Esophagus squamous epithelium (tissue), 5 donors: ENCODE measurements around the gene SPRR2F. TPM values are rescaled to one million over a fixed set of nuclear protein-coding genes. Genes with fewer than 3 reads are reported as not detected.

ENCODE experiments used
- DNase-seq: peaks from one replicate; lab custom pipeline; 2025; lab: John Stamatoyannopoulos, UW
- H3K27ac ChIP-seq, 4 donors: fragments of 200-600 bp; sonication (generic); one replicate each; pipeline ENCODE4 v1.5.1; 2016 to 2019; ENCODE audit warnings: mild to moderate bottlenecking in 1 of 4
- H3K27me3 ChIP-seq, 4 donors: fragments of 200-600 bp; sonication (generic); 1 replicate in 3 of 4; 2 replicates in 1 of 4; pipeline versions ENCODE4 v1.5.1 to v1.6.0; 2017 to 2021; ENCODE audit warnings: antibody characterized with exemption in 1 of 4
- H3K36me3 ChIP-seq, 3 donors: fragments of 200-600 bp; sonication (generic); one replicate each; pipeline ENCODE4 v1.5.1; 2016 to 2019
- H3K4me1 ChIP-seq, 3 donors: fragments of 200-600 bp; sonication (generic); one replicate each; pipeline ENCODE4 v1.5.1; 2017 to 2019
- H3K4me3 ChIP-seq, 4 donors: fragments of 200-600 bp; sonication (generic); 1 replicate in 3 of 4; 2 replicates in 1 of 4; pipeline ENCODE4 v1.5.1; 2016 to 2019; ENCODE audit warnings: mild to moderate bottlenecking in 2 of 4, moderate library complexity in 1 of 4
- H3K9me3 ChIP-seq, 3 donors: fragments of 200-600 bp; sonication (generic); one replicate each; pipeline ENCODE4 v1.5.1; 2016 to 2019
- CTCF ChIP-seq, 6 experiments: fragments of 450-650 bp in 4 of 6; fragments of 200-600 bp in 2 of 6; sonication (generic) in 2 of 6; IDR thresholded peaks; one replicate each; pipeline ENCODE4 v1.5.1; 2016 to 2019; ENCODE audit warnings: antibody characterized with exemption in 6 of 6, mild to moderate bottlenecking in 4 of 6, moderate library complexity in 4 of 6
- POLR2A ChIP-seq, 4 donors: fragments of 450-650 bp; IDR thresholded peaks; one replicate each; pipeline ENCODE4 v1.6.1; 2017; ENCODE audit warnings: antibody characterized with exemption in 4 of 4, mild to moderate bottlenecking in 4 of 4, moderate library complexity in 3 of 4
- WGBS, 2 donors: methylation state at CpG; one replicate each; pipeline ENCODE4 v1.1.5; 2018; 5-methylcytosine and 5-hydroxymethylcytosine counted together
- intact Hi-C: fragments of 100-400 bp; cut with DNase I; formaldehyde crosslinking; loops from one replicate; pipeline ENCODE4 v1.15.0; 2022
- small RNA-seq, 4 donors: library from RNA; depleted of rRNA; stranded (forward); fragments of <200 nt; gene quantifications; one replicate each; pipeline ENCODE3, GENCODE V24; 2016
- total RNA-seq, 4 donors: library from RNA; depleted of rRNA; stranded (reverse); fragments of >200 nt; gene quantifications; one replicate each; pipeline ENCODE4 v1.1.0, GENCODE V29; 2016
- donor health status: DM: yes; HTN: yes; CAD: no.

Gene SPRR2F
- total RNA-seq, 4 donors from 2014 or later, result 0.76 to 1,391 (median 149) TPM

GRCh38 chr1:153072806-153073726 lies 40.2 kb downstream of the SPRR2F start:
- intact Hi-C loops, result no loop called here
- WGBS, 2 donors, result 71 to 77% methylated on average over 4 to 5 of the region's 5 CpGs
- no peak for TF ChIP-seq CTCF (IDR thresholded peaks at IDR 0.05)
- TF ChIP-seq POLR2A (IDR thresholded peaks at IDR 0.05), result no peak
- Histone ChIP-seq H3K4me1 (peaks cover 0 to 4% (median 0%) of the 10 kb centered on the region in 3 donors), H3K4me3 (no peak overlapping the region), H3K36me3 (no peaks in the 10 kb centered on the region), H3K9me3 (no peaks in the 10 kb centered on the region), H3K27ac (no peak overlapping the region), H3K27me3 (no peaks in the 10 kb centered on the region)
- DNase-seq, result no peak

- Histone ChIP-seq H3K4me3 (no peak within 1 kb of the TSS), H3K4me1 (peaks cover 0 to 4% (median 0%) of the 10 kb centered on the region in 3 donors), H3K9me3 (no peaks in the 10 kb centered on the region), H3K36me3 (no peaks in the 10 kb centered on the region), H3K27me3 (no peaks in the 10 kb centered on the region), H3K27ac (no peak within 1 kb of the TSS)
- WGBS, 2 donors, result 48 to 61% methylated on average over 2 of the region's 2 CpGs
- intact Hi-C loops, result no loop called here
- no peak for DNase-seq
- TF ChIP-seq CTCF (IDR thresholded peaks at IDR 0.05) (no peak), POLR2A (IDR thresholded peaks at IDR 0.05) (no peak)
Measured at GRCh38 chr1:153071511-153071910, 41.8 kb downstream of the SPRR2F start, which contains the start of gene SPRR2B. Gene SPRR2B (minus strand): TSS chr1:153071611. CDS start chr1:153070839, 772 bp downstream.

- no peaks in the 10 kb centered on the region for H3K27me3 ChIP-seq
- 72 to 80% methylated on average over 2 of the region's 2 CpGs for WGBS, 2 donors
Measured at GRCh38 chr1:153070243-153070642, 43.1 kb downstream of the SPRR2F start.

More at GRCh38 chr1:153070243-153070642, 43.1 kb downstream of the SPRR2F start:
- Histone ChIP-seq H3K36me3 (no peaks in the 10 kb centered on the region), H3K27ac (no peak overlapping the region), H3K4me1 (peaks cover 0 to 4% (median 0%) of the 10 kb centered on the region in 3 donors), H3K4me3 (no peak overlapping the region), H3K9me3 (no peaks in the 10 kb centered on the region)
- intact Hi-C loops, result no loop called here
- no peak for TF ChIP-seq POLR2A (IDR thresholded peaks at IDR 0.05)
- peak in 1 of 6 experiments; percentile 13 for TF ChIP-seq CTCF (IDR thresholded peaks at IDR 0.05)
- DNase-seq, result no peak

Small RNA genes within 50 kb of the gene (small RNA-seq; reads per million reads assigned to genes)
- gene SPRR2C, result 0 to 1.0 (median 0) reads per million in 4 donors

Other genes with a start within 250 kb of the SPRR2F start
- not detected for gene SMCP, start 235.2 kb downstream of the SPRR2F start, total RNA-seq
- gene IVL, start 205.0 kb downstream of the SPRR2F start, total RNA-seq, result 100 to 1,000 TPM; 155 to 336 (median 262) TPM
- gene SPRR5, start 166.3 kb downstream of the SPRR2F start, total RNA-seq, result 1 to 10 TPM in 2 of 4 donors, not detected in 2; 1.3 to 2.2 TPM
- gene SPRR4, start 142.9 kb downstream of the SPRR2F start, total RNA-seq, result 1 to 10 TPM in 2 of 4 donors, under 1 TPM in 1, not detected in 1; 0.64 to 6.4 (median 1.3) TPM
- 1,000 to 10,000 TPM in 1 of 4 donors, 100 to 1,000 TPM in 2, 10 to 100 TPM in 1; 57.4 to 1,951 (median 348) TPM for gene SPRR1A, start 129.4 kb downstream of the SPRR2F start, total RNA-seq
- gene SPRR3, start 111.8 kb downstream of the SPRR2F start, total RNA-seq, result over 10,000 TPM in 1 of 4 donors, 1,000 to 10,000 TPM in 3; 7,283 to 22,357 (median 8,768) TPM
- 1,000 to 10,000 TPM in 1 of 4 donors, 100 to 1,000 TPM in 3; 102 to 3,090 (median 871) TPM for gene SPRR1B, start 82.3 kb downstream of the SPRR2F start, total RNA-seq
- gene SPRR2D, start 72.4 kb downstream of the SPRR2F start, total RNA-seq, result 1,000 to 10,000 TPM in 1 of 4 donors, 100 to 1,000 TPM in 2, 1 to 10 TPM in 1; 8.2 to 1,680 (median 542) TPM
- 1,000 to 10,000 TPM in 3 of 4 donors, 10 to 100 TPM in 1; 60.3 to 5,271 (median 1,851) TPM for gene SPRR2A, start 56.0 kb downstream of the SPRR2F start, total RNA-seq
- 10 to 100 TPM in 1 of 4 donors, 1 to 10 TPM in 2, not detected in 1; 1.9 to 99.4 (median 7.0) TPM for gene SPRR2B, start 41.9 kb downstream of the SPRR2F start, total RNA-seq
- gene SPRR2E, start 19.0 kb downstream of the SPRR2F start, total RNA-seq, result 1,000 to 10,000 TPM in 1 of 4 donors, 100 to 1,000 TPM in 2, 1 to 10 TPM in 1; 4.0 to 3,177 (median 449) TPM
- gene SPRR2G, start 37.4 kb upstream of the SPRR2F start, total RNA-seq, result 1 to 10 TPM in 1 of 4 donors, not detected in 3; 9.0 TPM
- not detected for gene LELP1, start 89.9 kb upstream of the SPRR2F start, total RNA-seq
- gene PRR9, start 104.1 kb upstream of the SPRR2F start, total RNA-seq, result not detected
- gene LORICRIN, start 146.2 kb upstream of the SPRR2F start, total RNA-seq, result not detected
- 10 to 100 TPM; 14.3 to 44.0 (median 23.8) TPM for gene PGLYRP3, start 199.4 kb upstream of the SPRR2F start, total RNA-seq
- 10 to 100 TPM in 1 of 4 donors, 1 to 10 TPM in 3; 4.2 to 15.1 (median 6.9) TPM for gene PGLYRP4, start 235.3 kb upstream of the SPRR2F start, total RNA-seq
- gene S100A9, start 244.3 kb upstream of the SPRR2F start, total RNA-seq, result over 10,000 TPM; 15,145 to 90,256 (median 57,331) TPM